NCI-H2029 treated with DMSO at 0.1 percent for 48 hours (cell line): ENCODE measurements around the gene CTNNA1.
"Not testable (repeated sequence)": the region's sequence is repeated elsewhere in the genome, so short reads cannot be mapped to it uniquely, and the experiment has no call there.

Source experiments
- DNase-seq: peaks from one replicate; lab custom pipeline; 2025; lab: John Stamatoyannopoulos, UW

Gene CTNNA1

DNA sequence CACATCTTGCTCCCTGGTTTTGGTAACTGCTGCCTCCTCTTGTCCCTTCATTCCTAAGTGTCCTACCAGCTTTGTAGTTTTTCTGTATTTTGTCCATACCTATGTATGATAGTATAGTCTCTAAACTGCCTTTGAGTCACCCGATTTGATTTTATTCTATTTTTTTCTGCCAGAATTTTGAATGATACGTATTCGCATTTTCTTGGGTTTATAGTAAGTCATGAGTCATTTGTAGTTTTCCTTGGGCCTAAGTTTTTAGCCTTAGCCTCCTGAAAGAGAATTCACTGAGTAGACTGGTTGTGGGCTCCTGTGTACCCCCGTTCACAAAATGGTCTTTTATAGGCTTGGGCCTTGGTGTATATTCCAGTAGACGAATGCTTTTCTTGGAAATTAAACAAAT, 62.3 kb downstream of the CTNNA1 start:
- DNase-seq = no peak

DNA sequence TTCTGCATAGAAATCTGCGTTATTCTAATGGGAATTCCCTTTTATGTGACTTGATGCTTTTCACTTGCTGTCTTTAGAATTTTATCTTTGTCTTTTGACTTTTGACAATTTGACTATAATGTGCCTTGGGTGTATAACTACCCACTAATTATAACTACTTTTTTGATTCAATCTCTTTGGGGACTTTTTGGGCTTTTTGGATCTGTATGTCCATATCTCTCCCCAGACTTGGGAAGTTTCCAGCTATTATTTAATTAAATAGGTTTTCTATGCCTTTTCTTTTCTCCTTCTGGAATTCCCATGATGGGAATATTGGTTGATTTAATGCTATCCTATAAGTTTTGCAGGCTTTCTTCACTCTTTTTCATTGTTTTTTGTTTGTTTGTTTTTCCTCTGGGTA, 64.0 kb downstream of the CTNNA1 start:
- DNase-seq = no peak

DNA sequence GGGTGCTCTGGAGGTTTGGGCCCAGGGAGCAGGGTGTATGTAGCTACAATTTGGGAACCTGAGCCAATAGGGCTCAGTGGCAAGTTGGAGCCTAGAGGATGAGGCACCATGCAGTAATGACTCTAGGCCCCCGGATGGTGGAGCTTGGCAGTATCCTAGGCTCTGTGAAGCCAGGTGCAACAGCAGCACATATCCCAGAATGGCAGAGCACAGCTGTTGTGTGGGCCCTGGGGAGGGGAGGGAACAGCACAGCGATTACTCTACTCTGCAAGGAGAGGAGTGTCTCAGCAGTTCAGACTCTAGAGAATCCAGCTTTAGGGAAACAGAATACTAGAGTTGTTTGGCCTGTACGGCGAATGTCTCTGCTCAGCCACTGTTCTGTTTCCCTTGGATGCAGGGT, 65.9 kb downstream of the CTNNA1 start:
- DNase-seq = no peak

DNA sequence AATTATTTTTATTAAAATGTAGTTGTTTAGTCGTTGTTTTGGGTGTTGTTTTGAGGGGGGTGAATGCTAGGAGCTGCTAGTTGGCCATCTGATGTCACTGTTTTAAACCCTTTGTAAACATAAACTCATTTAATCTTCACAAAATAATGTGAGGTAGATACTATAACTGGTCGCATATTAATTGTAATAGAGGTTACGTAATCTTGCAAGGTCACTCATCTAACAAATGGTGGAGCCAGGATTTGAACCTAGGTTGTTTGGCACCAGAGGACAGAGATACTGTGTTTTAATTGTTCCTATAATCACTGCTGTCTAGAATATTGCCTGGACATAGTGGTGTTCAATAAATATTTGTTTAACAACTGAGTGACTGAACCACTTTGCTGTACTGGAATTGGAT, 67.5 kb downstream of the CTNNA1 start:
- no peak for DNase-seq

DNA sequence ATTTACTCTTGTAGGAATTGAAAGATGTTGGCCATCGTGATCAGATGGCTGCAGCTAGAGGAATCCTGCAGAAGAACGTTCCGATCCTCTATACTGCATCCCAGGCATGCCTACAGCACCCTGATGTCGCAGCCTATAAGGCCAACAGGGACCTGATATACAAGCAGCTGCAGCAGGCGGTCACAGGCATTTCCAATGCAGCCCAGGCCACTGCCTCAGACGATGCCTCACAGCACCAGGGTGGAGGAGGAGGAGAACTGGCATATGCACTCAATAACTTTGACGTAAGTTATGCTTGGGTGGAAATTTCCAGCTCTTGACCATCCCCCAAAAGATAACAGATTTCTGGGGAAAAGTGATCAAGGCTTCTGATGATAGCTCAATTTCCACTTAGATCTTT, 71.3 kb downstream of the CTNNA1 start:
- no peak for DNase-seq

DNA sequence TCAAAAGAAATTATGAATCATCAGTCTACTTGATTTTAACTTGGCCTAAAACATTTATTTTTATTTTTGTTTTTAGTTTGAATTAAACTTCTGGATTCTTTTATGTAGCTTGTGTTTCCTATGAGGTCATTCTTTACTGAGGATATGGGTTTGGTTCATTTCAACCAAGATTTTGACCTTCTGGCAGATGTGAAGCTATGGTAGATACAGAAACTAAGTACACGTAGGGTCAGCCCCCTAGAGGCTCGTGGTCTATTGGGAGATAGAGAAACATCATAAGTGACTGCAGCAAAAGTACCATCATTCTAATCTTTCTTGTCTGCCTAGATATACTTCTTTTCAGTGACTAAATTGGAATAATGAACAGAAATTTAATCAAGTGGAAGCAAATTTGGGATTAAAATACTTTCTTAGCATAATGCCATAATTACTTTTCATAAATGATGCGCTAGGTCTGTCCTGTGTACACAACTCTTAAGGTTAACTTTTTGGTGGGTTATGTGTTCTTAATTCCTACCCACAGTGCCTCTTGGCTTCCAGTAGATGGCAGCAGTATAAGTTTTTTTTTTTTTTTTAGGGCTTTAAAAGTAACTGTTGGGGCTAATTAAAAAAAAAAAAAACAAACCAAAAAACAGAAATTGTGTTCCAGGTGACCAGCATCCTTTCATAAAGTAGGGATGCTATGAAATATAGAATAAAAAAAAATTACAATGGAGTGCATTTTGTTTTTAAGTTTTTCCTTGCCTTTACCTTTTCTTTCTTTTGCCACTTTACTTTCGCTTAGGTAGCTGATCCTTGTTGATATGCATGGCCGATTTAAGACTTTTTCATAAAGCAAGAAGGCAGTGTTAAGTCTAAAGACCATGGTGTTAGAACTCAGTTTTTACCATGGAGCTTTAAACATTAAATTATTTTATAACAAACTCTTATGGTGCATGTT, 72.0 kb downstream of the CTNNA1 start:
- DNase-seq = no peak

DNA sequence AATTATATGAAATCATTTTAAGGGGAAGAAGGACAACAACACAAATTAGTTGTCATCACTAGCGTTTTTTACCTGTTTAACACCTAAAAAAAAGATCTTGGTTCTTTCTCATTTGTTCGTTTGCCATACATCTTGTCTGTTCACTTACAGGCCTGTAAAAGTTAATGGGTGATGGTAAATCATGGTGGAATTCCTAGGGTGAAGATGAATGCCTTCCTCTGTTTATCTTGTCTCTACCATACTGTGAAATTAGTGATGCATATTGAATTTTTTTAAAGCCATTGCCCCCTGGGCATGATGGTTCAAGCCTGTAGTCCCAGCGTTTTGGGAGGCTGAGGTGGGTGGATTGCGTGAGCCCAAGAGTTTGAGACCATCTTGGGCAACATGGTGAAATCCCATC, 75.3 kb downstream of the CTNNA1 start:
- no peak for DNase-seq

DNA sequence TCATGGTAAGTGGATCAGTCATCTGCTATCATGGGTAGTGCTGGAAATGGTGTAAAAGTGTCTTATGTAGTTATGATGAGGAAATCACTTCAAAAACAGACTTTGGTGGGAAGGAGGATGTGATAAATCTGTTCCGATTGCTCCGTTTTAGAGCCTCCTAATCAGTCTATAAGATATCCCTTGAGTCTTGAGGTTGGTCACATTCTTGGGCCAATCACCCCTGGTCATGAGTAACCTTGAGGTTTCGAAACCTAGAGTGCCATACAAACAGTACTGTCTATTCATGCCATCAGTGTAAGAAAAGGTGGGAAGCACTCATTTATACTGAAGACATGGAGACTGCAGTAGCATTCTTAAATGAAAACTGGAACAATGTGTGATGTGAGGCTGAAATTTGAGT, 76.1 kb downstream of the CTNNA1 start:
- no peak for DNase-seq

DNA sequence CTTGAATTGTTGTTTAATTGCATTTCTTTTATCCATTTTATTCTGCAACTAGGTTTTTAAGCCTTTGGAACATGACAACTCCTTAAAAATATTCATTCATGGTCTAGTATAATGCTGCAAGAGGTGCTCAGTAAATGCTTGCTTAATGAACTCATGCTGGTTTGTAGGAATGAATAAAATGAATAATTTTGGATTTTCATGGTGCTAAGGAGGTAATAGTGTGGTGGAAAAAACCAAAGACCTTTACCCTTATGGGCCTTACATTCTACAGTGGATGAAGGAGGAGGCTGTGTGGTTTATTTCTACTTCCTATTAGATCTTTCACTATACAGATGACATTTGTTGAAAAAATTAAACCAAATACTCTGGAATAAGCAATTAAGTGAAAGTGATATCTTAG, 78.5 kb downstream of the CTNNA1 start:
- DNase-seq = no peak

DNA sequence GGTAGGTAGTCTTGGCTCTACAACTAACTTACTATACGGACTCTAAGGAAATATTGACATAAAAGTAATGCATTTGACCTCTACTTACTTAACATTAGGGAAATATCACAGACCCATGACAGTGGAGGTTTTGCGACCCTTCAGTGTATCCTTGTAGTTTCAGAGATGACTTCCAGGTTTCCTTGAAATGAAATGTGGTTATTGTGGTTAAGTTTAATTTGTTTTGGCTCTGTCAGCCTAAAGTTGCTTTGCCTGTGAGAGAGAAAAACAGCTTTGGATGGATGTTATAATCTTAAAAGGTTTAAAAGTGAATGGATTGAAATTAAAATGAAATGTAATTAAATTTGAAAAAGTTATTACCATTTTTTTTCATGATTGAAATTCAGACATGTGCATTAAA, 79.0 kb downstream of the CTNNA1 start:
- no peak for DNase-seq

DNA sequence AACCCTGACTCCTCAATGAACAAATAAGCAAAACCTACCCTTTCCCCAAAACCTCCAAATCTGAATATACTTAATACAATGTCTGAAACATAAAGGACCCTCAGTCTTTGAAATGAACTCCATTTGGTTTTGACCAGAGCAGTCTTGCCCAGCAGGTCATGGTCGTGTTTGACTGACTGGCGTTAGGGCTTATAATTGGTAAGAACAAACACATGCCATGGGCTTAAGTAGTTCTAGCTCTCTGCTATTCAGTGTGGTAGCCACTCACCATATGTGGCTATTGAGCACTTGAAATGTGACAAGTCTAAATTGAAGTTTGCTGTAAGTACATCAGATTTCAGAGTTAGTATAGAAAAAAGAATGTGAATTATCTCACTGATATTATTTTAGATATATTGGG, 79.9 kb downstream of the CTNNA1 start:
- no peak for DNase-seq

DNA sequence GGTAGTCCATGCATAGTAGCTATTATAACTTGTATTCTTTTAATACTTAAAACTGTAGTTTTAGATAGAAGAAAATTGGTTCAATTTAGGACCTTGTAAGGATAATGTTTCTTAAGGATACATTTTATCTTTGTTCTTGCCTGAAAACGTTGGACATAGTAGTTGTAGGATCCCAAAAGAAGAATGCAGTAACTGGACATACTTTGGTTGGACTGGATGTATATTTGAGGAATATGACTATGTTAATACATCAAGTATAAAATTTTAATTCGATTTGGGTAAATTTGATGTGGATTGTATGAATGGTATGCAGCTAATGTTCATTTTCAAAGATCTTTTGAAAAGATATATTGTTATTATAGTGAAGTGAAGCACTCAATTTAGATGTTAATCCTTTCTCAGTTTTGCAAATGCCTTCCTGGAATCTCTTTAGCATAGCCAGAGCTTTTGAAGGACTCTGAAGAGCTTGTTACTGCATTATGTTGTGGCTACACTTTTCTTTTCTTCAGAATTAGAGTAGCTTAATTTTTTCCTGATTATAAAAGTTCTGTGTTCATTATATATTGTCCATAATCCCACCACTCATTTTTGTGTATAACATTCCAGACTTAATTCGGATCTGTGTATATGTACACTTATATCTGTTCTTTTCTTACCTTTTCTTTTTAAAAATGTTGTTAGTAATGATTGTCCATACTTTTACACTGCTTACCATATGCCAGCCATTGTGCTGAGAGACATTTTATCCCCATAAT, 80.7 kb downstream of the CTNNA1 start:
- no peak for DNase-seq

DNA sequence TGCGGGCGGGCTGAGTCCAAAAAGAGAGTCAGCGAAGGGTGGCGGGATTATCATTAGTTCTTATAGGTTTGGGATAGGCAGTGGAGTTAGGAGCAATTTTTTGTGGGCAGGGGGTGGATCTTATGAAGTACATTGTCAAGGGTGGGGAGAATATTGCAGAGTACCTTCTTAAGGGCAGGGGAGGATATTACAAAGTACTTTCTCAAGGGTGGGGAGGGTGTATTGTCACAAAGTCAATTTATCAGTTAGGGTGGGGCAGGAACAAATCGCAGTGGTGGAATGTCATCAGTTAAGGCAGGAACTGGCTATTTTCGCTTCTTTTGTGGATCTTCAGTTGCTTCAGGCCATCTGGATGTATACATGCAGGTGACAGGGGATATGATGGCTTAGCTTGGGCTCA, 81.6 kb downstream of the CTNNA1 start:
- DNase-seq = not testable (repeated sequence)

DNA sequence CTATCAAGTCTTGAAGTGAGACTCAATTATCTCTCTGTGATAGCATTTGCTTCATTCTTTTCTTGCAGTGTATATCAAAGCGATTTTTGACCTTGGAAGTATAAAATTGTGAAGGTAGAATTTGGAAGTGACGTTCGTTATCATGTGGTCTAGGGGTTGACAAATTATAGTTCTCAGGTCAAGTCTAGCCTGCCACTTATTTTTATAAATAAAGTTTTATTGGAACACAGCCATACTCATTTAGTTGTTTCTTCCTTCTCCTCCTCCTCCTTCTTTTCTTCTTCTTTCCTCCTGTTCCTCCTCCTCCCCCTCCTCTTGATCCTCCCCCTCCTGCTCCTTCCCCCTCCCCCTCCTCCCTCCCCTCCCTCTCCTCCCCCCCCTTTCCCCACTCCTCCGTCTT, 83.9 kb downstream of the CTNNA1 start:
- no peak for DNase-seq

DNA sequence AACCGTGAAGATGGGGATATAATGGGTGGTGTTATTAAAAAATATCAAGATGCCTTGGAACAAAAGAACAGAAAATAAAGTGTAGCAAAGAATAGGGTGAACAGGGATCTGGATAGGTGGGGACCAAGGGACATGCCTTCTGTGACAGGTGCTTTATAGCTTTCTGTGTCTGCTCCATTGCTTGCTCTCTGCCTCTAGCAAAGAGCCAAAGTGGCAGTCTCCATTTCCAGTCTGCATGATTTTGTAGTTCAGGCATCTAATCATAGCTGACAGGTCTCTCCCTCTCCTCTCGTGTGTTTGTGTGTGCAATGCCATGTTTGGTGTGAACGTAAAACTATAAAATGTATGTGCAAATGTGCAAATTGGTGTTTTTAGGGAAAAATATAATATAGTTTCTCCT, 86.9 kb downstream of the CTNNA1 start:
- DNase-seq = no peak

DNA sequence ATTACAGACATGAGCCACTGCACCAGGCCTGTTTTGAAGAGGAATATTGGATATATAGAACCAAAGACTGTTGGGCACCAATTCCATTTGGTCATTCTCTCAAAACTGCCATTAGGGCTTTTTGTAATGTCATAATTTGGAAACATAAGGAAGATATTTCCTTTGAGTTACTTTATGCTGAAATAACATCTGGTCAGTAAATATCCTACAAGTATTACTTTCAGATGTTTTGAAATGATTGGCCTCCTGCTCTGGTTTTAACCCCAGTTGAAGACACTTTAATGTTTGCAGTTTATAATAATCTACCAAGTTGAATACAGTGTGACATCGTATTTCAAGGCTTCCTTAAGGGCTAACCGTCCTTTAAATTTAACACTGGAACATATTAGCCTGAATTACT, 88.3 kb downstream of the CTNNA1 start:
- no peak for DNase-seq

DNA sequence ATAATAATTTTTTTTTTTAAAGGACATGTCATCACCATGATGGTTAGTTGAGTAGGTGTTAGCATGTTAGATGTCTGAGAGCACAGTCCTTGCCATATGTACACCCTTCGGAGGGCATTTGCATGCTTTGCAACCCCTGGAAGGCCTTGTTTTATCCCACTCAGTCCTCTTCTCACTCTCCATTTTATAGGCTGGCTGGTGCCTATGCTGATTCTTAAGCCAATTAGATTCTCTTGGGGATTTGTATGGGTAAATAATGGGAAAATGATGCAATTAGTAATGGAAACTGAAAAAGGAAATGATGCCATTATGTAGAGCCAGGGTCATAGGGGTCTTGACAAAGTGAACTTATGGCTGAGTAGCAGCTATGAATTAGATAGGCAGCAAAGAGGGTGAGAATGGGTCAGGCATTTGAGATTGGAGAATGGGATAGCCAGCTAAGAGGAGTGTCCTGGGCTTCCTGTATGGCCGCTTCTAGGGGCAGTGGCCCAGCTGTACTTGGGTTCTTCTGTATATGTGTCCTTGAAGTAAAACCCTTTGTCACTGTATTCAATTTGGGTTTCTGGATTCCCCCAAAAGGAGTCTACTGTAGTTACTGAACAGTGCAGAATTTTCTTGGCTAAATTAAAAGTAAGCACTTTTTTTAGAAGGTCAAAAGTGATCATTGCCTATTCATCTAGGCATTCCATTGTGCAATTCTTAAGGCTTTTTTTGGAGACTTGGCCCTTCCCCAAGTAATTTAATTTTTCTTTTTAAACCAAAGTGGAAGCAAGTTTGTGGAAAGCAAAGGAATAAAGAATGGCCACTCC, 90.3 kb downstream of the CTNNA1 start:
- no peak for DNase-seq

DNA sequence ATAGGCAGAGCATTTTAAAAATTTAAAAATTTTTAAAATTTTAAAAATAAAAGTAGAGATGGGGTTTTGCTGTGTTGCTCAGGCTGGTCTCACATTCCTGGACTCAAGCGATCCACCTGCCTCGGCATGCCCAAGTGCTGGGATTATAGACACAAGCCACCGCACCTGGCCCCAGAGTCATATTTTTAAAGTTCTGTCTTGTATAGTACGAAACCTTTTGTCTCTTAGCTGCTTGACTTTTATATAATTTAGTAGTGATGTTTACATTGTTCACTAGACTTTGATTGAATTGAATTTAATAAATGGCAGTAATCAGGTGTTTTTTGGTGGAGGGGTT, 90.9 kb downstream of the CTNNA1 start:
- DNase-seq = no peak

DNA sequence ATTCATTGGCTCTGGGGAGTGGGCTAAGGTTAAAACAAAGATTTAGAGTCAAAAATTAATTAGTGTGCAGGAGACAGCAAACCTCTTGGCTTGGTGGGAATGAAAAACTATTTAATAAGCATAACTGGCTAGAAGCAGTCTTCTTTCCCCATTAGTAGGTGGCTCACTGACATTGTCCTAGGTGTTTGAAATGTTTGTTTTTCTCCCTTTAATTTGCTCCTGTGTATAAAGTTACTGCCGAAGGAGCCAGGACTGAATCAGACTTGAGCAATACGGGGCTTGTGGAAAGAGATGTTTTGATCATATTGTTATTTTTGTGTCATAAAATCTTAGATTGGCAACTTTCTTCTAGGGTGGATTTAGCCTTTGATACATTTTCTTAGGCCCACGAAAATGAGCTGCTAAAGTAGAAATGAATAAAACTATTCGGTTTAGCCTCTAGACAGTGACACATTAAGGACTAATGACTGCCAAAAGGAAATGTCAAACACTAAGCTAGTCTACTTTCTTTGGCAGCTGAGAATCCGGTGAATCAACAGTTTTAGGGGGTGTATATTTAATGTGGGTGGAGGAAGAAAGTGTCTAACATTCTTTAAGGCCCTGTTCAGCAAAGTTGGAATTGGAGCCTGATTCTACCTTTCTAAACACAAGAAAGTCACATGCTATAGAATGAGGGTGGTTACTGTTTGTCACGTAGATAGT, 91.7 kb downstream of the CTNNA1 start:
- DNase-seq = no peak

DNA sequence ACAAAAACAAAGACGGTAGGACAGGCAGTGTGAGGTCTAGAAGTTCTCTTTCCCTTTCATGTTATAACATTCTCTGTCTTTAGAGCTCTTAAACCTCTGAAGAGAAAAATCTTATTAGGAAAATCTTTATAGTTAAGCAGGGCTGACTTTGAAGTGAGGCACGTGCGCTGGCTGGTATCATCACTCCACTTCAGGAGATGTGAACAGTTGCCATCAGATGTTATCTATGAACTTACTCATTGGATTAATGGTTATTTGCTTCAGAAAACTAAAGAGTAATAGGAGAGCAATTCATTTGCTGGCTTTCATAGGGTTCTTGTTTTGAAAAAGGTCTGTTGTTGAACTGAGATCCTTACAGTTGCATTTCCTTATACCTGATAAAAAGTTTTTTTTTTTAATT, 96.2 kb downstream of the CTNNA1 start:
- DNase-seq = no peak

DNA sequence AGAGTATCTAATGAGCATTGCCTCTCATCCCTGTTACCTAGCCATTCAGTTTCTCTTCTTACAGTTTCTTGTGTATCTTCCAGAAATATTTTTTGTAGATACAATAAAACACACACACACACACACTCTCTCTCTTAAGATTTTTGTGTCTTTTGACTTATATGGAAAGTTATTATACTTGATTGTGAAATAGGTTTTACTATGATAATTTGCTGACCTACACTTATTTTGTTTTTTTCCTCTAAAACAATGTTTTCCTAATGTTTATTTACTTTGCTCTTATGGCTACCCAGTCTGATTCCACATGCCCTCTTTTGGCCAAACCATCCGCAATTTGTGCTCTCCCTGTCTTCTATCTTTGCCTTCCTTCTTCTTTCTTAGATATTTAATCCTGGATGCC, 96.7 kb downstream of the CTNNA1 start:
- DNase-seq = no peak

DNA sequence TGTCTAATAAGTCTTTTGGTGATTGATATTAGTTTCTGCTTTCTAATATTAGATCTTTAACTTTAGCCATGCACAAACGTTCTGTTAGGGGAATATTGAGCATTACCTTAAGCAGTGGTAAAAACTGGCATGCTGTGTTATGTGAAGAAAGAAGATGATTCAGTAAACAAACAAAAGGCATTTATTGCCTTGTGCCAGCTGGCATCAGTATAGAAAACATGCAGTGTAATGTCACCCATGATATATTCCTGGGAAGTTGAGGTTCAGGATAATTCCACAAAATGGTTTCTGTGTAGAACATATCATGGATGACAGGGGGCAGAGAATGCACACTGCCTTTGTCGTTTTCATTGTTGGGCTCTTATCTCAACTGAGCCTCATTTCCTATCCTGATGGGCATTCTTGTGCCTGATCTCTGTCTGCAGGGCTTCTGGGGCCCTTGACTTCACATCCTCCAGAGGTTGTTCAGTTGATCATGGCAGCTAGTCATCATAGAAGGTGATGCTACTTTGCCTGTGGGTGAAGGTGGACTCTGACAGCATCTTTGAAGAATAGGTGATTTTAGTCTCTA, 97.7 kb downstream of the CTNNA1 start:
- DNase-seq = no peak
